ENCODE data around the gene CENPK.
A peak's percentile ranks its signal among the peaks of the same experiment; 100 is the strongest.
"Not testable (repeated sequence)": the region's sequence is repeated elsewhere in the genome, so short reads cannot be mapped to it uniquely, and the experiment has no call there.

The CENPK gene

GRCh38 chr5:65506961-65507360 lies 56.0 kb downstream of the CENPK start:
- DNase-seq, result no peak

GRCh38 chr5:65489119-65489518 lies 73.8 kb downstream of the CENPK start:
- no peak for DNase-seq

GRCh38 chr5:65488038-65488687 lies 74.8 kb downstream of the CENPK start:
- DNase-seq, result not testable (repeated sequence)

GRCh38 chr5:65486803-65487202 lies 76.2 kb downstream of the CENPK start:
- DNase-seq, result not testable (repeated sequence)

GRCh38 chr5:65485405-65485804 lies 77.6 kb downstream of the CENPK start:
- no peak for DNase-seq

- peak in 1 of 2 donors; percentile 72 for DNase-seq
Observed at GRCh38 chr5:65483546-65484346, 79.2 kb downstream of the CENPK start.

- peak in 1 of 2 donors; percentile 55 for DNase-seq
Observed at GRCh38 chr5:65482736-65483545, 80.0 kb downstream of the CENPK start.

GRCh38 chr5:65482296-65482735 lies 80.7 kb downstream of the CENPK start:
- peak in 1 of 2 donors; percentile 22 for DNase-seq

GRCh38 chr5:65481635-65482295 lies 81.2 kb downstream of the CENPK start, which contains the start of gene ADAMTS6:
ADAMTS6 (minus strand) TSS chr5:65481920; CDS start chr5:65473673, 8,247 bp downstream.
- peak; percentile 81 to 83 for DNase-seq

GRCh38 chr5:65481171-65481581 lies 81.8 kb downstream of the CENPK start:
- DNase-seq, result no peak

GRCh38 chr5:65480306-65480865 lies 82.6 kb downstream of the CENPK start:
- peak in 1 of 2 donors; percentile 37 for DNase-seq

- DNase-seq, result no peak
Observed at GRCh38 chr5:65479527-65479926, 83.4 kb downstream of the CENPK start.

- DNase-seq, result no peak
Observed at GRCh38 chr5:65478336-65478735, 84.6 kb downstream of the CENPK start.

- no peak for DNase-seq
Observed at GRCh38 chr5:65475895-65476294, 87.1 kb downstream of the CENPK start.

GRCh38 chr5:65475336-65475735 lies 87.6 kb downstream of the CENPK start:
- no peak for DNase-seq

GRCh38 chr5:65474130-65474711 lies 88.7 kb downstream of the CENPK start:
- no peak for DNase-seq

- DNase-seq, result no peak
Observed at GRCh38 chr5:65468633-65469032, 94.3 kb downstream of the CENPK start.

All from CD4-positive, alpha-beta T cell treated with Interferon alpha-2 for 1 hour (primary cell).